NCI-H460 (cell line): ENCODE data around the gene CELA2B. TPM values are rescaled to one million over a fixed set of nuclear protein-coding genes. Genes with fewer than 3 reads are reported as not detected.
"Not testable (repeated sequence)": the region's sequence is repeated elsewhere in the genome, so short reads cannot be mapped to it uniquely, and the experiment has no call there.

Experiments
- DNase-seq: peaks from one replicate; pipeline ENCODE4 v3.0.0-alpha.2; 2016; ENCODE audit warnings: low read depth; ENCODE audit errors: extremely low read depth
- total RNA-seq: library from RNA; depleted of rRNA; stranded (reverse); fragments of >200 nt; shearing (Covaris generic); gene quantifications from 2 replicates; pipeline ENCODE4 v1.2.3, GENCODE V29; 2014

Gene CELA2B
- total RNA-seq, 1 experiment from 2014 or later, result not detected

DNA sequence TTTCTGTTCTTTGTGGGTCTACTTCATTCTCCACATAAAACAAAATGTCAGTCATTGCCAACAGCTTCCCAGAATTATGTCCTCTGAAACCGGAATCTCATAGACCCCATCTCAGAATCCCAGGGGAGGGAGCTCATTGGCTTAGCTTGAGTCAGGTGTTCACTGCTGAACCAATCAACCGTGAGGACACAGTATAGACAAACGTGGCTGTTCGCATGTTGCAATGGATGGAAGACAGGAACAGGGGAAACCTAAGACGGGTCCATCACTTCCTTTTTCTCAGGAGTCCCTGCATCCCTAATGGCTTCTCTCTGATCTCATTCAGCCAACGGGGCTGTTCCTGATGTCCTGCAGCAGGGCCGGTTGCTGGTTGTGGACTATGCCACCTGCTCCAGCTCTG is 10.2 kb upstream of the CELA2B start:
- no peak for DNase-seq

DNA sequence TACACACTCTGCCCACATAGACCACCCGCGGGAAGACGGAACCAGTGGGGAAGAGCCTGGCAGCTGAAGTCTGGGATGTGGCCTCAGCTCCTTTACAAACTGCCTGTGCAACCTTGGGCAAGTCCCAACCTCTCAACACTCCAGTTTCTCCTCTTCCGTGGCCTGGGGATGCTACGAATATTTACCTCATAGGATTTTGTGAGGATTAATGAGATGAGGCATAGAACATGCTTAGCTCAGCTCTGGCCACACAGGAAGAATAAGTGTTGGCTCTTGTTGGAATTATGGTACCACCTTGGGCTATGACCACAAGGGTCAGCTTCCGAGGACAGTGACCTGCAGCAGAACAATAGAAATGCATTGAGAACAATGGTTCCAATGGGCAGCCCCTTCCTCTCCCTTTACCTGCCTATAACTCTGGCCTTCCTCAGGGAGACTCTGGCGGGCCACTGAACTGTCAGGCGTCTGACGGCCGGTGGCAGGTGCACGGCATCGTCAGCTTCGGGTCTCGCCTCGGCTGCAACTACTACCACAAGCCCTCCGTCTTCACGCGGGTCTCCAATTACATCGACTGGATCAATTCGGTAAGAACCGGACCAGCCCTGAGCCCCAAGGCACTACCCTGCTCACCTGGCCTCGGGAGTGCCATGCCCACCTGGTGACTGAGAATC is 8.8 kb upstream of the CELA2B start:
- not testable (repeated sequence) for DNase-seq

DNA sequence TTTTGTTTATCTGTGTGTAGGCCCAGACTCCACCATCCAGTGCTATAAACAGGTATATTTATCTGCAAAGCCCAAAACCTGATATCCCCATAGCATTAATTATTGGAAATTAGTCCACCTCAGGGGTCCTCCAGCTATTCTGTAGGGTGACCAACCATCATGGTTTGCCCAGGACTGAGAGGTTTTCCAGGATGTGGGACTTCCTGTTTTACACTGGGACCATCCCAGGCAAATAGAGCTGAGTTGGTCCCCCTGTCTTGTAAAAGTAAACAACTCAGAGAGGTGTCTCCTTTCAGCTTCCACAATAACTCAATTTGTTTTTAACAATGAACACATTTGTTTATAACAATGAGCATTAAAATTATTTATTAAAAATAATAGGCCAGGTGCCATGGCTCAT is 7.8 kb upstream of the CELA2B start:
- no peak for DNase-seq

DNA sequence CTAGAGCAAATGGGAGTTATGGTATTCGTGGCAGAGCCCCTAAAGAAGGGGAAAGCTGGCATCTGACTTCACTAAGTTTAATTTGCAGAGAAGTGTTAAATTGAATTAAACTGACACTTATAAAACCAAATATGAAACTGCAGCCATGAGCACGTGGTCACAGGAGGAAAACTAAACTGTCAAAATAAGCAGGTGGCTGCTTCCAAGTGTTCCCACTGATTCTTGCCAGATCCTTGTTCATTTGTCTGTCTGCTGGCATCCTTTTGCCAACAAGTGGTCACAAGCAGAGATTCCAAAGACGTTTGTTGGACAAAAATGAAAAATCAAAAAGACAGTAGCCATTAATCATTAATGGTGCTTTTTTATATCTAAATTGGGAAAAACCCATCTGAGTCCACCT is 6.5 kb upstream of the CELA2B start:
- DNase-seq, result no peak

DNA sequence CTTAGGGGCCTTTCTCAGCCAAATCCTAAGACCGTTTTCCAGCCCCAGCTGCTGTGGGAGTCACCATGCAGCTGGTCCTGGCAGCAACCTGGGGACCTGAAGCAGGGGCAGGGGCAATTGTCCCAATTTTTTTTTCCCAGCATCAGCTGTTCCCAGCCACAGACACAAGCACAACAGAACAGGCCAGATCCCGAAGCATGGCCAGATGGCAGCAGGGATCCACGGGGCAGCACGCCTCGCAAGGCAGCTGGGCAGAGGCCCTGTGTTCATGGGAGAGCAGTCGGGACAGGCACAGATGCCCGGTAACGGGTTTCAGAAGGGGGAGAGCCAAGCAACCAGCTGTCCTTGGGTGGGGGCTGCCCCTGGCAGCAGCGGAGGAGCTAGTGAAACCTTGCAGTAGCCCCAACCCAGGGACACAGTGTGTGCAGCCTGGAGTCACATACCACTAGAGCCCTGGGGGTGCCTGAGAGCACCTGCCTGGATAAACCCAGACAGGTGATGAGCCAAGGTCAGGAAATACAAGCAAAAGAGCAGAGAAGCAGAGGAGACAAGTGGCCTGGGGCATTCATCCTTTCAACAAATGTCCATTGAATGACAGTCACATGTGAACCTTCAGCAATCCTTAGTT is 6.0 kb upstream of the CELA2B start:
- not testable (repeated sequence) for DNase-seq

DNA sequence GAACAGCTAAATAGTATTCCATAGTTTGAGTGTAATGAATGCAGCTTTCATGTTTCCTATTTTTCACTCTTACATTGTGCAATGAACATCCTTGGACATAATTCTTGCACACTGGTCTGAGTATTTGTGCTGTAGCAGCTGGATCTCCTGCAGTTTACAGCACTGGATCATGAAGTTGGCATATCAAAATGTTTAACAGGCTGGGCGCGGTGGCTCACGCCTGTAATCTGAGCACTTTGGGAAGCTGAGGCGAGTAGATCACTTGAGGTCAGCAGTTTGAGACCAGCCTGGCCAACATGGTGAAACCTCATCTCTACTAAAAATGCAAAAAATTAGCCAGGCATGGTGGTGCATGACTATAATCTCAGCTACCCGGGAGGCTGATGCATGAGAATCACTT is 4.8 kb upstream of the CELA2B start:
- not testable (repeated sequence) for DNase-seq

DNA sequence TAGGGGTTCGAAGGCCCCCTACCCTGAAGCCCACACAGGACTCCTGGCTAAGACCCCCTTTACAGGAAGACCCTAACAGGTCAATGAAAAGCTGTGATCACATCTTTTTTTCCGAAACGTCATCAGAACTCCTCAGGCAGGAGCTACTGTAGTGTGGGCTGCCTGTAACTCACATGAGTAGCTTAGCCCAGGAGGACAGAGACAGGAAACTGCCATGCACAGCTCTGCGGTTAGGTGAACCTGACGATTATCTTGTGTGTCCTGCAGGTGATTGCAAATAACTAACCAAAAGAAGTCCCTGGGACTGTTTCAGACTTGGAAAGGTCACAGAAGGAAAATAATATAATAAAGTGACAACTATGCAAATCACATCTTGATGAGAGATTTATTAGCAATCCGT is 4.2 kb upstream of the CELA2B start:
- not testable (repeated sequence) for DNase-seq

DNA sequence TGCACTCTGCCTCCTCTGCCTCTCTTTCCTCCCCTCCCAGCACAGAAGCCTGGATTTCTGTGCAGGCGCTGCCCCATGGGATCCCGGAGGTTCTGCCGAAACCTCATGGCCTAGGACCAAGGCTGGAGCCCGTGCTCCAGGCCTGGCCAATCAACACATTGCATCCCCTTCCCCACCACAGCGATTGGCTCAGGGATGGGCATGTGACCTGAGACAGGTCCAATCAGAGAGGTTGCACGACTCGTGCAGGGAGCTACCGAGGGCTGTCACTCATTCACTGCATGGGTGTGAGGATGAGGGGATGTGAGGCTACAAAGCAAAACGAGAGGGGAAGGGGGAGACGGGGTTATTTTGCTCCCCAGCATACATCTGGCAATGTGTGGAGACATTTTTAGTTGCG is 3.3 kb upstream of the CELA2B start:
- DNase-seq, result no peak

DNA sequence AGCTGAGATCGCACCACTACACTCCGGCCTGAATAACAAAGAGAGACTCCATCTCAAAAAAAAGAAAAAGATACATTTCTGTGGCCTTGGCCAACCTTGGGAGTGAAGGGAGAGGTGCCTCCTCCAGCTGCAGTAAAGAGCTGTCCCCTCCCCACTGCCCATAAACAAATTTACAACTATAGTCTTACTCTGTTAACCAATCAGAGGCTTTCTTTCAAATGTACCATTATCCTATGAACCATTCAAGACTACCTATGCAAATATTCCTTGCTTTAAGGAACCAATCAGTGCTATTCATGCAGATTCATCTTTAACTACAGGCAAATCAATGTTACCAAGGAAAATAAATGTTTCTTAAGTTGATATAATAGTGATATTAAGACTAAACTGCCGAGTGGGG is 1.0 kb downstream of the CELA2B start:
- no peak for DNase-seq

DNA sequence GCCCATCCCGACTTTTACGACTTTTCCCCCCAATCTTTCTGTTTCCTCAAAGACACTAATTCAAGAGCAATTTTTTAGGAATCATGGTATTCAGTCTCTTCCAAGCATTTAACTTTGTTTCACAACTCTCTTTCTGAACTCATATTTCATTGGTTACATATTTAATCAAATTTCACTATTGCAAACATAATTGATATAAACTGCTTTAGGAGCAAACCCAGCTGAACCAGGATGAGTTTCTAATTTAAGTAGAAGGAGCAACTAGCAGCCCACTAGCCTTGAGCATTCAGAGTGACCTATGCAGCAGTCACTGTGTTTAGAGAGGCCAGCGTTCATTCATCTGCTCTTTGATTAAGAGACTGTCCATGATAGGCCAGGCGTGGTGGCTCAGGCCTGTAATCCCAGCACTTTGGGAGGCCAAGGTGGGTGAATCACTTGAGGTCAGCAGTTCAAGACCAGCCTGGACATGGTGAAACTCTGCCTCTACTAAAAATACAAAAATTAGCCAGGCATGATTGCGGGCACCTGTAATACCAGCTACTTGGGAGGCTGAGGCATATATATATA is 1.8 kb downstream of the CELA2B start:
- DNase-seq, result no peak

DNA sequence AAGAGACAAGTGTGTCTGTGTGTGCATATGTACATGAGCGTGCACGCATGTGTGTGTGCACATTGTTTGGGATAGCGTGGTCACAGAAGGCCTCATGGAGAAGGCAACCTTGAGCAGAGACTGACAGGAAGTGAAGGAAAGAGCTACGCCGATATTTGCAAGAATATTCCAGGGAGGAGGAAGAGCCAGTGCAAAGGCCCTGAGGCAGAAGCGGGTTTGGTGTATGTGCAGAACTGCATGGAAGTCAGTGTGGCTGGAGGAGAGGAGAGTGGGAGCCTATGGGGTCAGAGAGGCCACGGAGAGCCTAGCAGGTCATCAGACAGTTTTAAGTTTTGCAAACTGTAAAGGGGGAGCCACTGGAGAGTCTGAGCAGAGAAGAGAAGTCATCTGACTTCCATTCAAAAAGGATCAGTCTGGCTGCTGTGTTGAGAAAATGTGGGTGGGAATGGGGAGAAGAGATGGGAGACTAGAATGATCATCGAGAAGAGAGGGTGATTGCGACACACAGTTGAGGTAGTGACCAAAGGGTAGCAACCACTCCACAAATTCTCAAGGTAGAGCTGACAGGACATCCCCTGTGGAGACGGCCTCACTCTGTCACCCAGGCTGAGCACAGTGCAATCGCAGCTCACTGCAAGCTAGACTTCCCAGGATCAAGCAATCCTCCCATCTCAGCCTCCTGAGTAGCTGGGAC is 3.9 kb downstream of the CELA2B start:
- no peak for DNase-seq

DNA sequence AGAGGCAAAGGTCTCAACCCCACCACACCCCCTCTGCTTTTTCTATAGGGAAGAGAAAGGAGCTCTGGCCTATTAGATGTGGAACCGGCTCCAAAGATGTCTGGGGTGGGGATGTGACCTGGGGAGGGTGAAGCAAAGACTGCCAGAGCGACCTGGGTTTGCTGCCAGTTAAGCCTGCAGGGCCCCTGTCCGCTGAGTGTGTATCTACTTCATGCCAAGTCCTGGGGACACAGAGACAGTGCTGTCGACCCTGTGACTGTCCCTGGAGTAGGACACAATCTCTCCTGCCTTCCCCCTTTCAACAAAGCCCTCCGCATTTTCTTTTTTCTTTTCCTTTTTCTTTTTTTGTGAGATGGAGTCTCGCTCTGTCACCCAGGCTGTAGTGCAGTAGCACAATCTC is 6.6 kb downstream of the CELA2B start:
- not testable (repeated sequence) for DNase-seq

DNA sequence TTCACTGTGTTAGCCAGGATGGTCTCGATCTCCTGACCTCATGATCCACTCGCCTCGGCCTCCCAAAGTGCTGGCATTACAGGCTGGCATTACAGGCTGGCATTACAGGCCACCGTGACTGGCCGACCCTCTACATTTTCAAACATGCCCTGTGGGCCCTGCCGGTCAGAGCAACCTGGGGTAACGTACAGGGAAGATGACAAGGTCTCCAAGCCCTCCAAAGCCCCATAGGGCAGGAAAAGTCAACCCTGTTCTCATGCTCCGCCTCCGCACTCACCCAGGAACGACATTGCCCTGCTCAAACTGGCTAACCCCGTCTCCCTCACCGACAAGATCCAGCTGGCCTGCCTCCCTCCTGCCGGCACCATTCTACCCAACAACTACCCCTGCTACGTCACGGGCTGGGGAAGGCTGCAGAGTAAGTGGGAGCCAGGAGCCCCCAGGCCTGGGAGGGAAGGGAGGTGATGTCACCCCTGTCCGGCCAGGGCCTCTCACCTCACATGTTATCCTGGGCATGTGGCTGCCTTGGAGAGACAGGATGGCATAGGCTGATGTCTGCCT is 7.2 kb downstream of the CELA2B start:
- DNase-seq, result not testable (repeated sequence)

DNA sequence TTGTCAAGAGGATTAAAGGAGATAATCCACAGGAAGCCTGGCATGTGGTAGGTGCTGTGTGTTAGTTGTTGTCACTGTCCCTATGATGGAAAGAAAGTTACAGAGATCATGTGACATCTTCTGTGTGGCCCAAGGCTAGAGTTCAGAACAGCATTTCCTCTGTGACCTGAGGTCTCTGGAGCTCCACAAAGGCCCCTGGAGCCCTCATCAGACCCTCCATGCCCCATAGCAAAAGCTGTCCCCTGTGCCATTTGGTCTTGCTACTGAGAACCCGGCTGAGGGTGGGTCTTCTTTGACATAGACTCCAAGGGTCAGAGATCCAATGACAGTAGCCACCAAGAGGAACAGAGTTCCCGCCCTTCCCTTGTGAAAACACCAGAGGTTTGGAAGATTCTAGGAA is 8.1 kb downstream of the CELA2B start:
- DNase-seq, result no peak

DNA sequence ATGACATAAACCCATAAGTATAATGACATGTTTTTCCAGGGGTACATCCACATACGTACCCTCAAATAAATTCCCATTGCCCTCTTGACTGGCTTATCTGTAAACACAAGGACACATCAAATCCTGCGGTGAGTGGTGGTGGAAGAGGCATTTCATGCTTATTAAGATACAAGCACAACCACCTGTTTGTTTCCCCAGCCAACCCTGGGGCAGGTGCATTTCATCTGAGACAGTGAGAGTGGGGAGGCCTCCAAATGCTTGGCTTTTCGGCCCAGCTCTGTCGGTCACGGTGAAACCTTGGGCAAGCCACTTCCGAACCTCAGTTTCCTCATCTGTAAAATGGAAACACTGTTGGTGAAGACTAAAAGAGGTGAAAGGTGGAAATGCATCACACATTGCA is 8.5 kb downstream of the CELA2B start:
- not testable (repeated sequence) for DNase-seq

DNA sequence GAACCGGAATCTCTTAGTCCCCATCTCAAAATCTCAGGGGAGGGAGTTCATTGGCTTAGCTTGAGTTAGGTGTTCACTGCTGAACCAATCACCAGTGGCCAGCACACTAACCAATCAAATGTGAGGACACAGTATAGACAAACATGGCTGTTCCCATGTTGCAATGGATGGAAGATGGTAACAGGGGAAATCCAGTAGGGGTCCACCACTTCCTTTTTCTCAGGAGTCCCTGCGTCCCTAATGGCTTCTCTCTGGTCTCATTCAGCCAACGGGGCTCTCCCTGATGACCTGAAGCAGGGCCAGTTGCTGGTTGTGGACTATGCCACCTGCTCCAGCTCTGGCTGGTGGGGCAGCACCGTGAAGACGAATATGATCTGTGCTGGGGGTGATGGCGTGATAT is 9.7 kb downstream of the CELA2B start:
- DNase-seq, result no peak

DNA sequence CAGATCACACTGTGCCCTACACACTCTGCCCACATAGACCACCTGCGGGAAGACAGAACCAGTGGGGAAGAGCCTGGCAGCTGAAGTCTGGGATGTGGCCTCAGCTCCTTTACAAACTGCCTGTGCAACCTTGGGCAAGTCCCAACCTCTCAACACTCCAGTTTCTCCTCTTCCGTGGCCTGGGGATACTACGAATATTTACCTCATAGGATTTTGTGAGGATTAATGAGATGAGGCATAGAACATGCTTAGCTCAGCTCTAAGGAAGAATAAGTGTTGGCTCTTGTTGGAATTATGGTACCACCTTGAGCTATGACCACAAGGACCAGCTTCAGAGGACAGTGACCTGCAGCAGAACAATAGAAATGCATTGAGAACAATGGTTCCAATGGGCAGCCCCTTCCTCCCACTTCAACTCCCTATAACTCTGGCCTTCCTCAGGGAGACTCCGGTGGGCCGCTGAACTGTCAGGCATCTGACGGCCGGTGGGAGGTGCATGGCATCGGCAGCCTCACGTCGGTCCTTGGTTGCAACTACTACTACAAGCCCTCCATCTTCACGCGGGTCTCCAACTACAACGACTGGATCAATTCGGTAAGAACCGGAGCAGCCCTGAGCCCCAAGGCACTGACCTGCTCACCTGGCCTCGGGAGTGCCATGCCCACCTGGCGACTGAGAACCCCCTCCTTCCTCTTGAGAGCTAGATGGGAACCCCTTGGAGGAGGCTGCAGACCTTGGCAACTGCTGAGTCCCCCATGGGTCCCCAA is 11.1 kb downstream of the CELA2B start:
- not testable (repeated sequence) for DNase-seq

DNA sequence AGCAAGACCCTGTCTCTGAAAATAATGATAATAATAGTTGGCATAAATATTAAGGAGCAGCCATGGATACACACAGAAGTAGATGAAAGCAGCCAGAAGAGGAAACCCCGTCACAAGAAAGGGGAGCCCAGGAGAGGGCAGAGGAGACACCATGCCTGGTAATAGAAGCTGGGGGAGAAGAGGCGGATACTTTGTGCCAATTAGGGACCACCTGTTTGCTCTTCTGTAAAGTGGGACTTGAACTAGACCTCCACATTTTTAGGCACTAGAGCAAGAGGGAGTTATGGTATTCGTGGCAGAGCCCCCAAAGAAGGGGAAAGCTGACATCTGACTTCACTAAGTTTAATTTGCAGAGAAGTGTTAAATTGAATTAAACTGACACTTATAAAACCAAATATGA is 12.5 kb downstream of the CELA2B start:
- no peak for DNase-seq

DNA sequence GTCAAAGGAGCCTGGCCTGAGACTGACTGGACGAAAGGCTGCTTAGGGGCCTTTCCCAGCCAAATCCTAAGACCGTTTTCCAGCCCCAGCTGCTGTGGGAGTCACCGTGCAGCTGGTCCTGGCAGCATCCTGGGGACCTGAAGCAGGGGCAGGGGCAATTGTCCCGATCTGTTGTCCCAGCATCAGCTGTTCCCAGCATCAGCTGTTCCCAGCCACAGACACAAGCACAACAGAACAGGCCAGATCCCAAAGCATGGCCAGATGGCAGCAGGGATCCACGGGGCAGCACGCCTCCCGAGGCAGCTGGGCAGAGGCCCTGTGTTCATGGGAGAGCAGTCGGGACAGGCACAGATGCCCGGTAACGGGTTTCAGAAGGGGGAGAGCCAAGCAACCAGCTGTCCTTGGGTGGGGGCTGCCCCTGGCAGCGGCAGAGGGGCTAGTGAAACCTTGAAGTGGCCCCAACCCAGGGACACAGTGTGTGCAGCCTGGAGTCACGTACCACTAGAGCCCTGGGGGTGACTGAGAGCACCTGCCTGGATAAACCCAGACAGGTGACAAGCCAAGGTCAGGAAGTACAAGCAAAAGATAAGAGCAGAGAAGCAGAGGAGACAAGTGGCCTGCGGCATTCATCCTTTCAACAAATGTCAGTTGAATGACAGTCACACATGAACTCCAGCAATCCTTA is 13.3 kb downstream of the CELA2B start:
- DNase-seq, result no peak

DNA sequence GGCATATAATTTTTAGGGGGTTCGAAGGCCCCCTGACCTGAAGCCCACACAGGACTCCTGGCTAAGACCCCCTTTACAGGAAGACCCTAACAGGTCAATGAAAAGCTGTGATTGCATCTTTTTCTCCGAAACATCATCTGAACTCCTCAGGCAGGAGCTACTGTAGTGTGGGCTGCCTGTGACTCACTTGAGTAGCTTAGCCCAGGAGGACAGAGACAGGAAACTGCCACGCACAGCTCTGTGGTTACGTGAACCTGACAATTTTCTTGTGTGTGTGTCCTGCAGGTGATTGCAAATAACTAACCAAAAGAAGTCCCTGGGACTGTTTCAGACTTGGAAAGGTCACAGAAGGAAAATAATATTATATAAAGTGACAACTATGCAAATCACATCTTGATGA is 15.1 kb downstream of the CELA2B start:
- DNase-seq, result not testable (repeated sequence)
